ENCODE measurements around the gene RAD51B.

DNA sequence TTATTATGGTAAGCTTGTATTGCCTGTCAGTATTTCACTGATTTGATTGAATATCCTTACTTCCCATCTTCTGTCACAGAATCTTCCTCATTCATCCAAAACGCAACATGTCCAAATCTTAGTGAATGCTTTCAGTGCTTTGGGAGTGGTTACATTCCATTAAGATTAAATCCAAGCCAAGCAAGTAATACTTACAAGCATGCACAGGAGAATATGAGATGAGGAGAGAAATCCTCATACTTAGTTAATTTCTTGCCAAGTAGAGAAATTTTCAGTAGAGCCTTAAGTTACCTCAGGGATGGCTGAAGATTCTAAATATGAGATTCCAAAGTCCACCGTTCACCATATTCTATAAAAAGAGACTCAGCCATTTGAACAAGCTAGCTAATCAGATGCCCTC is 316.0 kb downstream of the RAD51B start:
- TF ChIP-seq POLR2A (IDR thresholded peaks at IDR 0.05) = no peak
- TF ChIP-seq, protein P1, sequence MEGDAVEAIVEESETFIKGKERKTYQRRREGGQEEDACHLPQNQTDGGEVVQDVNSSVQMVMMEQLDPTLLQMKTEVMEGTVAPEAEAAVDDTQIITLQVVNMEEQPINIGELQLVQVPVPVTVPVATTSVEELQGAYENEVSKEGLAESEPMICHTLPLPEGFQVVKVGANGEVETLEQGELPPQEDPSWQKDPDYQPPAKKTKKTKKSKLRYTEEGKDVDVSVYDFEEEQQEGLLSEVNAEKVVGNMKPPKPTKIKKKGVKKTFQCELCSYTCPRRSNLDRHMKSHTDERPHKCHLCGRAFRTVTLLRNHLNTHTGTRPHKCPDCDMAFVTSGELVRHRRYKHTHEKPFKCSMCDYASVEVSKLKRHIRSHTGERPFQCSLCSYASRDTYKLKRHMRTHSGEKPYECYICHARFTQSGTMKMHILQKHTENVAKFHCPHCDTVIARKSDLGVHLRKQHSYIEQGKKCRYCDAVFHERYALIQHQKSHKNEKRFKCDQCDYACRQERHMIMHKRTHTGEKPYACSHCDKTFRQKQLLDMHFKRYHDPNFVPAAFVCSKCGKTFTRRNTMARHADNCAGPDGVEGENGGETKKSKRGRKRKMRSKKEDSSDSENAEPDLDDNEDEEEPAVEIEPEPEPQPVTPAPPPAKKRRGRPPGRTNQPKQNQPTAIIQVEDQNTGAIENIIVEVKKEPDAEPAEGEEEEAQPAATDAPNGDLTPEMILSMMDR (IDR thresholded peaks at IDR 0.05) = no peak

Measured in tibial nerve (tissue), 3 donors.